ENCODE data around the gene TPD52L1.

DNA sequence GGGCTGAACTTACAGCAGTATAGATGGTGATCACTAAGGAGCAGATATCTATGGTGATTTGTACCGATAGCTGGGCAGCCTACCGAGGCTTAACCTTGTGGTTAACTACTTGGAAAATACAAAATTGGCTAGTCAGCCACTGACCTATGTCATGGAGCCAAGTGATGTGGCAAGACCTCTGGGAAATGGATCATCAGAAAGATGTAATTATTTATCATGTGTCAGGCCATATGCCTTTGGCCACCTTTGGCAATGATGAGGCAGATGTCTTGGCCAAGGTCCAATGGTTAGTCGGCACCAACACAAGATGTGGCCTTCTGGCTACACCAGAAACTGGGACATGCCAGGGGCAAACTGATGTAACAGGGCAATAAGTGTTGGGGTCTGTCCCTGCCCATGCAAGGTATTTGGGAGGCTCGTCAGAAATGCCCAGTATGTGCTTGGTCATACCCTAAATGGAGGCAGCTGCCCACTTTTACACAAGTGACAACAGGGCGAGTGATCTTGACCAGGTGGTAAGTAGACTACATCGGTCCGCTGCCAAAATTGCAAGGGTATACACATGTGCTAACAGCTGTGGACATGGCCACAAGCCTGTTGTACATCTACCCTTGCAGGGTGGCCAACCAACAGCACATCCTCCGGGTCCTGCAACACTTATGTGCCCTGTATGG, 118.0 kb downstream of the TPD52L1 start:
- TF ChIP-seq ZC3H10 (CRISPR knock-in tag; IDR thresholded peaks at IDR 0.05) (no peak), CSDC2 (CRISPR knock-in tag; IDR thresholded peaks at IDR 0.05) (no peak), ZFP30 (CRISPR knock-in tag; IDR thresholded peaks at IDR 0.05) (no peak), ESRRG (CRISPR knock-in tag; IDR thresholded peaks at IDR 0.05) (no peak)
- TF ChIP-seq, protein P1, sequence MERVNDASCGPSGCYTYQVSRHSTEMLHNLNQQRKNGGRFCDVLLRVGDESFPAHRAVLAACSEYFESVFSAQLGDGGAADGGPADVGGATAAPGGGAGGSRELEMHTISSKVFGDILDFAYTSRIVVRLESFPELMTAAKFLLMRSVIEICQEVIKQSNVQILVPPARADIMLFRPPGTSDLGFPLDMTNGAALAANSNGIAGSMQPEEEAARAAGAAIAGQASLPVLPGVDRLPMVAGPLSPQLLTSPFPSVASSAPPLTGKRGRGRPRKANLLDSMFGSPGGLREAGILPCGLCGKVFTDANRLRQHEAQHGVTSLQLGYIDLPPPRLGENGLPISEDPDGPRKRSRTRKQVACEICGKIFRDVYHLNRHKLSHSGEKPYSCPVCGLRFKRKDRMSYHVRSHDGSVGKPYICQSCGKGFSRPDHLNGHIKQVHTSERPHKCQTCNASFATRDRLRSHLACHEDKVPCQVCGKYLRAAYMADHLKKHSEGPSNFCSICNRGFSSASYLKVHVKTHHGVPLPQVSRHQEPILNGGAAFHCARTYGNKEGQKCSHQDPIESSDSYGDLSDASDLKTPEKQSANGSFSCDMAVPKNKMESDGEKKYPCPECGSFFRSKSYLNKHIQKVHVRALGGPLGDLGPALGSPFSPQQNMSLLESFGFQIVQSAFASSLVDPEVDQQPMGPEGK (CRISPR knock-in tag; IDR thresholded peaks at IDR 0.05; ENCODE audit: borderline replicate concordance), result no peak

All from SK-N-SH treated with all-trans-retinoic acid at 6 μM for 48 hours (cell line).